Panc1 (cell line): ENCODE measurements around the gene CXCL6. TPM values are rescaled to one million over a fixed set of nuclear protein-coding genes. Genes with fewer than 3 reads are reported as not detected.

ENCODE experiments used
- ATAC-seq: fragments of 200-7000 bp; cut with Tn5 transposase; 2 replicates; pipeline ENCODE4 v1.9.1; 2020; ENCODE audit warnings: mild to moderate bottlenecking, moderate library complexity
- BruUV-seq: library from RNA; stranded (reverse); fragments of 400-500 nt; replicated peaks from 2 replicates; lab custom pipeline; 2021; lab: Mats Ljungman, UMichigan
- CTCF ChIA-PET: fragments of 300-600 bp; sonication (Branson Sonifier 250); formaldehyde crosslinking; loops from one replicate; lab custom pipeline; 2022; ENCODE audit warnings: antibody characterized with exemption; lab: Charles Lee
- POLR2A ChIA-PET: fragments of 300-600 bp; sonication (Branson Sonifier 250); formaldehyde crosslinking; loops from one replicate; lab custom pipeline; 2022; ENCODE audit warnings: antibody characterized with exemption; lab: Charles Lee
- DNase-seq: peaks from one replicate; pipeline ENCODE4 v3.0.0-alpha.2; 2010; ENCODE audit warnings: low read depth, low spot score
- H3K27ac ChIP-seq: 2 replicates; pipeline ENCODE4 v1.5.1; 2011; ENCODE audit warnings: mild to moderate bottlenecking, low read length, inconsistent platforms
- H3K27me3 ChIP-seq: fragments of 200-500 bp; sonication (Bioruptor generic); 2 replicates; pipeline ENCODE4 v1.6.0; 2014; ENCODE audit warnings: low read length, inconsistent platforms; ENCODE audit not compliant: control insufficient read depth, insufficient read depth
- H3K36me3 ChIP-seq: fragments of 200-500 bp; sonication (Bioruptor generic); 2 replicates; pipeline ENCODE4 v1.5.1; 2014; ENCODE audit warnings: inconsistent platforms, mild to moderate bottlenecking, low read length, moderate library complexity; ENCODE audit not compliant: control insufficient read depth, insufficient read depth
- H3K4me1 ChIP-seq: 2 replicates; pipeline ENCODE4 v1.5.1; 2011; ENCODE audit warnings: inconsistent platforms, mild to moderate bottlenecking, low read length, moderate library complexity; ENCODE audit not compliant: control insufficient read depth, insufficient read depth
- H3K4me3 ChIP-seq, 2 experiments: 2 replicates each; pipeline ENCODE4 v1.5.1; 2011 to 2012; ENCODE audit warnings: low read depth in 2 of 2, low read length in 2 of 2, mild to moderate bottlenecking in 2 of 2, inconsistent platforms in 1 of 2, moderate library complexity in 1 of 2
- H3K9me3 ChIP-seq: fragments of 200-500 bp; sonication (Bioruptor generic); 2 replicates; pipeline ENCODE4 v1.5.1; 2014; ENCODE audit warnings: low read depth, mild to moderate bottlenecking, inconsistent platforms, low read length, moderate library complexity; ENCODE audit not compliant: control insufficient read depth, insufficient read depth
- POLR2AphosphoS5 ChIP-seq: IDR thresholded peaks from 2 replicates; pipeline ENCODE4 v1.6.1; 2012; ENCODE audit warnings: mild to moderate bottlenecking, low read depth, low read length, moderate library complexity
- REST ChIP-seq, 2 experiments: IDR thresholded peaks; 2 replicates each; pipeline ENCODE4 v1.6.1; 2011 to 2012; ENCODE audit warnings: low read depth in 2 of 2, control low read depth in 1 of 2, low read length in 1 of 2, mild to moderate bottlenecking in 1 of 2, moderate library complexity in 1 of 2; ENCODE audit not compliant: insufficient read depth in 1 of 2
- SIN3A ChIP-seq: IDR thresholded peaks from 2 replicates; pipeline ENCODE4 v1.6.1; 2012; ENCODE audit warnings: low read depth, mild to moderate bottlenecking, low read length, moderate library complexity, borderline replicate concordance; ENCODE audit not compliant: insufficient read depth
- TCF7L2 ChIP-seq: IDR thresholded peaks from 2 replicates; pipeline ENCODE4 v1.6.1; 2011; ENCODE audit warnings: mild to moderate bottlenecking, low read depth, low read length, inconsistent platforms
- in situ Hi-C: cut with HindIII; loops from 2 replicates; pipeline ENCODE4 v1.10.0; 2016; ENCODE audit warnings: low sequenced_read_pairs, low pct_unique_long_range_greater_than_20kb
- intact Hi-C: fragments of 100-400 bp; cut with micrococcal nuclease; formaldehyde crosslinking; loops from one replicate; pipeline ENCODE4 v1.10.0; 2022; ENCODE audit not compliant: unreplicated experiment
- total RNA-seq: library from RNA; stranded (reverse); gene quantifications from one replicate; pipeline ENCODE4 v1.2.1, GENCODE V29; 2021; ENCODE audit not compliant: unreplicated experiment
- TF ChIP-seq, protein P1 (sequence below): fragments of 450-650 bp; IDR thresholded peaks from 2 replicates; pipeline ENCODE4 v1.5.1; 2017; ENCODE audit warnings: mild to moderate bottlenecking

The CXCL6 gene
- total RNA-seq, 1 experiment from 2014 or later: 0.33 TPM

DNA sequence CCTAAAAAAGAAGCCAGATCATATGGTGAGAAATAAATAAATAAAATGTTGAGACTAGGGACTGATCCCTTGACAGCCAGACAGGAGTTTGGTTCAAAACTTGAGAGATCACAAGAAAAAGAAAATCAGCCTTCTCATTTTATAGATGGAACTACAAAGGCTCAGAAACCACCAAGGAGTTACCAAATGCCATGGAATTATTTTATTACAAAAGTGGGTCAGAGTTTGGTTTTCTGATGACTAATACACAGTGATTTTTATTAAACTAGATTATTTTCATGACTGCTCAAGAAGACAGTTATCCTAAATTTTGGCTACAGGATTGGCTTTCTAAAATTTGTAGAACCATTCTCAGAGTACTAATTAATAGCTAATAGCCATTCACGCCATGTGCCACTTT is 38.9 kb downstream of the CXCL6 start:
- Histone ChIP-seq H3K9me3 (no peaks in the 10 kb centered on the region), H3K4me3 (no peak overlapping the region), H3K27ac (no peak overlapping the region), H3K27me3 (no peaks in the 10 kb centered on the region), H3K4me1 (no peaks in the 10 kb centered on the region; the same call in 1 of the 2 replicates), H3K36me3 (no peaks in the 10 kb centered on the region)
- in situ Hi-C loops (no loop called here), intact Hi-C loops (no loop called here)
- ChIA-PET POLR2A (no interaction called here), CTCF (no interaction called here)
- TF ChIP-seq POLR2AphosphoS5: no peak
- TF ChIP-seq, protein P1, sequence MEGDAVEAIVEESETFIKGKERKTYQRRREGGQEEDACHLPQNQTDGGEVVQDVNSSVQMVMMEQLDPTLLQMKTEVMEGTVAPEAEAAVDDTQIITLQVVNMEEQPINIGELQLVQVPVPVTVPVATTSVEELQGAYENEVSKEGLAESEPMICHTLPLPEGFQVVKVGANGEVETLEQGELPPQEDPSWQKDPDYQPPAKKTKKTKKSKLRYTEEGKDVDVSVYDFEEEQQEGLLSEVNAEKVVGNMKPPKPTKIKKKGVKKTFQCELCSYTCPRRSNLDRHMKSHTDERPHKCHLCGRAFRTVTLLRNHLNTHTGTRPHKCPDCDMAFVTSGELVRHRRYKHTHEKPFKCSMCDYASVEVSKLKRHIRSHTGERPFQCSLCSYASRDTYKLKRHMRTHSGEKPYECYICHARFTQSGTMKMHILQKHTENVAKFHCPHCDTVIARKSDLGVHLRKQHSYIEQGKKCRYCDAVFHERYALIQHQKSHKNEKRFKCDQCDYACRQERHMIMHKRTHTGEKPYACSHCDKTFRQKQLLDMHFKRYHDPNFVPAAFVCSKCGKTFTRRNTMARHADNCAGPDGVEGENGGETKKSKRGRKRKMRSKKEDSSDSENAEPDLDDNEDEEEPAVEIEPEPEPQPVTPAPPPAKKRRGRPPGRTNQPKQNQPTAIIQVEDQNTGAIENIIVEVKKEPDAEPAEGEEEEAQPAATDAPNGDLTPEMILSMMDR: no peak
- no peak for TF ChIP-seq REST (IDR thresholded peaks at IDR 0.05; ENCODE audit: insufficient read depth in 1 of 2, low read depth in 2 of 2, low read length in 1 of 2)
- no peak for TF ChIP-seq TCF7L2
- TF ChIP-seq SIN3A: no peak
- no TSS peak for BruUV-seq
- no peak for DNase-seq
- ATAC-seq: no peak

DNA sequence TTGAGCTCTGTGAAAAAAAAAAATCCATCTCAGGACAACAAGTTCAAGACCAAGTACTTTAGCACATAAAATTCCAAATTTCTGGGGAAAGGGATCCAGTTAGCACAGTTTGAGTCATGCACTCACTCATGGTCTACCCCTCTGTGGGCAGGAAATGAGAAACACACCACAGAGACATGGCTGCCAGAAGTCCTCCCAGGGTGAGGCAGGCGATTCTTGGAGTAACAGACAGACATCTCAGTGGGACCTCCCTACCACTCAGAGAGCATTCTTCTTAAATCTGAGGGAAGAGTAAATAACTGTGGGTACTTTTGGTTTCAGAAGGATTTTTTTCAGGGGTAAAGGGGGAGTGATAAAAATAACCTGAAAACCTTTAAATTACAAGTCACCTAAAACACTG is 46.8 kb downstream of the CXCL6 start:
- H3K4me1 ChIP-seq: no peaks in the 10 kb centered on the region
- DNase-seq: no peak
- no peak overlapping the region for H3K4me3 ChIP-seq
- CTCF ChIA-PET: no interaction called here
- no peaks in the 10 kb centered on the region for H3K36me3 ChIP-seq
- no TSS peak for BruUV-seq
- POLR2A ChIA-PET: interaction anchor here (0.5 kb wide), 1 partner anchor 30 kb away, joined by 3 read pairs; no protein-coding TSS in a partner anchor
- in situ Hi-C loops (no loop called here), intact Hi-C loops (no loop called here)
- H3K27ac ChIP-seq: no peak overlapping the region
- H3K27me3 ChIP-seq: no peaks in the 10 kb centered on the region
- ATAC-seq: no peak
- TF ChIP-seq REST (IDR thresholded peaks at IDR 0.05; ENCODE audit: insufficient read depth in 1 of 2, low read depth in 2 of 2, low read length in 1 of 2) (no peak), SIN3A (no peak), TCF7L2 (no peak), POLR2AphosphoS5 (no peak)
- TF ChIP-seq, protein P1: no peak
- no peaks in the 10 kb centered on the region for H3K9me3 ChIP-seq
